GM12875 (cell line): Measurements from ENCODE around the gene IGFBP7.

ENCODE experiments used
- H3K4me3 ChIP-seq: one replicate; pipeline ENCODE4 v1.5.1; 2011; ENCODE audit warnings: low read depth, low read length, control low read depth
- TF ChIP-seq, protein P1 (sequence below): IDR thresholded peaks from 2 replicates; pipeline ENCODE4 v1.5.1; 2011; ENCODE audit warnings: low read depth, mild to moderate bottlenecking, control low read depth, inconsistent platforms, low read length, moderate library complexity, borderline replicate concordance; ENCODE audit not compliant: insufficient read depth

The IGFBP7 gene

DNA sequence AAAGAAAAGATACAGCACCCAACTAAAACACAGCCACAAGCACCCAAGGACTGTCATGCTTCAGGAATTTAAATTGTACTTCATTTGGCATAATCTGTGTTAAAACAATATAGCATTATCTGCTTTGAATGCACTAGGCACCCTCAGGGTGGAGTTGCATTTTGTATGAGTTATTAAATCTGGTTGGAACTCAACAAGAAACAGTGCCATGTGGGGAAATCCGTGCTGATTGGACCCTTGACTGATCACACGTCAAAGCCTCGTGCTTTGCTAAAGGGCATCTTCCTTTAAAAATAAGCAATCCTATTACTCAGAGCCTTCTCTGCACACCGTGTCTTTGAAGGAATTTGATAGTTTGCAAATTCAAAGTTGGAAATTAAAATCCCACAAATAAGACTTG is 35.4 kb downstream of the IGFBP7 start:
- no peak overlapping the region for H3K4me3 ChIP-seq
- TF ChIP-seq, protein P1, sequence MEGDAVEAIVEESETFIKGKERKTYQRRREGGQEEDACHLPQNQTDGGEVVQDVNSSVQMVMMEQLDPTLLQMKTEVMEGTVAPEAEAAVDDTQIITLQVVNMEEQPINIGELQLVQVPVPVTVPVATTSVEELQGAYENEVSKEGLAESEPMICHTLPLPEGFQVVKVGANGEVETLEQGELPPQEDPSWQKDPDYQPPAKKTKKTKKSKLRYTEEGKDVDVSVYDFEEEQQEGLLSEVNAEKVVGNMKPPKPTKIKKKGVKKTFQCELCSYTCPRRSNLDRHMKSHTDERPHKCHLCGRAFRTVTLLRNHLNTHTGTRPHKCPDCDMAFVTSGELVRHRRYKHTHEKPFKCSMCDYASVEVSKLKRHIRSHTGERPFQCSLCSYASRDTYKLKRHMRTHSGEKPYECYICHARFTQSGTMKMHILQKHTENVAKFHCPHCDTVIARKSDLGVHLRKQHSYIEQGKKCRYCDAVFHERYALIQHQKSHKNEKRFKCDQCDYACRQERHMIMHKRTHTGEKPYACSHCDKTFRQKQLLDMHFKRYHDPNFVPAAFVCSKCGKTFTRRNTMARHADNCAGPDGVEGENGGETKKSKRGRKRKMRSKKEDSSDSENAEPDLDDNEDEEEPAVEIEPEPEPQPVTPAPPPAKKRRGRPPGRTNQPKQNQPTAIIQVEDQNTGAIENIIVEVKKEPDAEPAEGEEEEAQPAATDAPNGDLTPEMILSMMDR, result no peak

DNA sequence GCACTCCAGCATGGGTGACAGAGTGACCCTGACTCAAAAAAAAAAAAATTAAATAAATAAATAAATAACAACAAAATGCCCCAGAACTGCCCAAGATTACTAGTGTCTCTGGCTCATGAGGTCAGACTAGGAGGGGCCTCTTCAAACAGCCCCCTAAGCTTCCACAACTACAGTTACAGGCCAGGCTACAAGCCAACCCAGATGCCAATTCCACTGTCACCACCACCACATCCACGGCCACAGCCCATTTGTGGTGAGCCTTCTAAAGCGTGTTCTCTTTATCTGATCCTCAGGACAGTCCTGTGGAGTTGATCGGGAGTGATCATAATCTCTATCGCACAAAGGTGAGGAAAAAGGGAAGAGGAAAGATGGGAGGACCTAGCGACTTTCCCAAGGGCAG is 36.6 kb downstream of the IGFBP7 start:
- H3K4me3 ChIP-seq, result no peak overlapping the region
- TF ChIP-seq, protein P1, result no peak

DNA sequence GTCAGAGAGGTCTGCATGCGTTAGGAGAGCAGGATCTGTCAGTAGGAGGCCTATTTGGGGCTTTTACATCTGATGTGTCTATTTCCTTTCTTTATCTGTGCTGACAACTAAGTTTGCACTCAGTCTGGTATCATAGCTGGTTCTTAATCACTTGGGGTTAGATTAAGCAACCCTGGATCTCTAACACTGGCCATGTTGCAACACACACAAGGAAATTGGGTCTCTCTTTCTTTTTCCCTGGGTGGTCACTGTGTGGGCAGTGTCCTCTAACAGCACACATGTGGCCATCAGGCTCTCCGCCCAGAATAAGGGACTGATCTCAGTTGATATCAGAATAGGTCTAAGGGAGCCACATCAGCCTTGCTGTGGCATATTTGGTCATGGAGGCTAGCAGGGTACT is 38.9 kb downstream of the IGFBP7 start:
- TF ChIP-seq, protein P1, result no peak
- H3K4me3 ChIP-seq, result no peak overlapping the region

DNA sequence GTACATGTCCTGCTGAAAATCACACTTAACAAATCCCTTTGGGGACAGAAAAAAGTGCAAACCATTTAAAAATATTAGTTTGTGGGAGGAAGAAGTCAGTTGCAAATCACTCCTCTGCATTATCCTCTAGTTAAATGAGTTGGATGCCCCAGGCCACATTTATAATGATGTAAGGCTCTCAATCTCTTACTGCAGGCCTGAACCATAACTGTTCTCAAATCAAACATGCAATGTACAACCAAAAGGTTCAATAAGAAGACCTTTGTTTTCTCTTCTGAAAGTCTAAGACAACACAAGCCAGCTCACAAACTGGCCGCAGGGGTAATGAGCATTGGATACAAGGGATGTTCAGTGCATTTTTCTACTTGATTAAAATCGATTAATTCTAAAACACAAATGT is 39.7 kb downstream of the IGFBP7 start:
- TF ChIP-seq, protein P1, result no peak
- no peak overlapping the region for H3K4me3 ChIP-seq

DNA sequence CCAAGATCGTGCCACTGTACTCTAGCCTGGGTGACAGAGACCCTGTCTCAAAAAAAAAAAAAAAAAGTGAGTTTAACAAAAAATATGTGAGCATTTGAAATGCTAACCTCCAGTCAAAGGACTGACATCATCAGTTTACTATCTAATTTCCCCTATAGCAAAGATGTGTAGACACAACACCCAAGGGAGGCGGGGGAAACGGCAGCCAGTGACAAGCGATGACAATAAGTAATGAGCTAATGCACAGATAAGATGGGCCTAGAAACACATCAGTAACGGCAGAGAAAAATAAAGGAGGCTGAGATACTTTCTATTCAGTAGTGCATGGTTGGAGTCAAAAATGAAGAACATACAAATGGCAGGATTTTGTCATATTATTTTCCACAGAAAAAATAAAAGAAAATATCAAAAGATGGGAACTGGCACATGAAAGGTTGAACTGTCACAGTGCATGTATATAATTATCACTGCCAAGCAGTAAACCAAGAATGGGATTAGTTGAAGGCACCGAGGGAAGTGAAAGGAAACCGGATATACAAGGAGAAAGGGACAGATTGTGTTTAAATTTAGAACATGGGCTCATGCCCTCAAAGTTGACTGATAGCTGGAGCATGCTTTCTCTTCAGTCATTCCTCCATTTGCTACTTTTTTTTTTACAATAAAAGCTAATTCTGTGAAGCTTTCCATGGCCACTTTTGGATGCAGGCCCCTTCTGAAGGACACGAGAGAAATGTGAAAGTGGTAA is 41.8 kb downstream of the IGFBP7 start:
- TF ChIP-seq, protein P1, result no peak

DNA sequence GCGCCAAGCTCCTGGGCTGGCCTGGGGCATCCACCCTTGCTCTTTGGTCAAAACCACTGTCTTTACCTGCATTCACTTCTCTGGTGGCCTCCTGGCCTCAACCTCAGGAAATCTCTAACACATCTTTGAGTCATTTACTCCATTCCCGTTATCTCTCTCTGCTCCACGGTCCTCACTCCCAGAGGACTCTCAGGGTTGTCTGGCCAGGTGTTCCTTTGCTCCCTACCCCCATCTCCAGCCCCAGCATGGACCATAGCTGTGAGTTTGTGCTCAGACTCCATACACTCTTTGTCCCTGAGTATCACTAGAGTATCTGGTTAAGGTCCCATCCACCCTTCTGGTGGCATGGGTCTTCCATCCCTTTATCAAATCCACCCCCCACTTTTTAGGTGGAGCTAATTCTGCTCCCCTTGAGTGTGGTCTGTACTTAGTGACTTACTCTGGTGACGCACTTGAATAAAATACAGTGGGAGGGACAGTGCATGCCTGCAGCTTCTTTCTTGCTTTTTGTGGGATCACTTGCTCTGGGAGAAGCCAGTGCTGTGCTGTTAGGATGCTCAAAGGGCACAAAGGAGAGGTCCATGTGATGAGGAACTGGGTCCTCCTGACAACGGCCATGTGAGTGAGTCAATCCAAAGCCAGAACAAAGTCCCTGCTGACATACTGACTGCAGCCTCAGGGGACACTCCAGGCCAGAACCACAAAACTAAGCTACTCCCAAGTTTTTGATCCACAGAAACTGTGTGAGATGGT is 44.3 kb downstream of the IGFBP7 start:
- H3K4me3 ChIP-seq, result no peak overlapping the region
- TF ChIP-seq, protein P1, result no peak

More for the DNA sequence above, 41.8 kb downstream of the IGFBP7 start:
- no peak overlapping the region for H3K4me3 ChIP-seq
